Measurements from ENCODE around the gene DLG2.

DNA sequence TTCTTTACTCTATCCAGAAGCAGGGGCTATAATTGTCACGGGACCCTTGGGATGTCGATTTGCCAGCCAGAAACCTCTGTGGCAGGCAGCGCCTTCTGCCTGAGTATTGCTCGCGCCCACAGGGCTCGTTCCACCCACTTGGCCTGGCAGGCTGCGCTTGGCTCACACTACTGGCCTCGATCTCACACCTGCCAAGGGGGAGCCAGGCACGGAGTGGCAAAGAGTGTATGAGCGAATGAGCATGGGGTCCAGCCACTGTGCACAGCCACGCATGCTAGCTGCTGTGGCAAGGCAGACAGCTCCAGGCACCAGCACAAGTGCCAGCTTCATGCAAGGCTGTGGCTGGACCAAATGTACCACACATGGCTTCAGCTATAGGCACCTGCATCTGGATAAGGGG is 599.8 kb downstream of the DLG2 start:
- TF ChIP-seq RAD21 (IDR thresholded peaks at IDR 0.05) (no peak), YY1 (IDR thresholded peaks at IDR 0.05) (no peak), REST (IDR thresholded peaks at IDR 0.05) (no peak), EGR1 (IDR thresholded peaks at IDR 0.05; ENCODE audit: low read depth in 2 of 2) (no peak), ZBTB33 (IDR thresholded peaks at IDR 0.05) (no peak), SP1 (IDR thresholded peaks at IDR 0.05) (no peak), JUND (IDR thresholded peaks at IDR 0.05) (no peak), GABPA (IDR thresholded peaks at IDR 0.05 in 1 of 2, conservative IDR thresholded peaks at IDR 0.05 in 1 of 2) (no peak)
- TF ChIP-seq, protein P1, sequence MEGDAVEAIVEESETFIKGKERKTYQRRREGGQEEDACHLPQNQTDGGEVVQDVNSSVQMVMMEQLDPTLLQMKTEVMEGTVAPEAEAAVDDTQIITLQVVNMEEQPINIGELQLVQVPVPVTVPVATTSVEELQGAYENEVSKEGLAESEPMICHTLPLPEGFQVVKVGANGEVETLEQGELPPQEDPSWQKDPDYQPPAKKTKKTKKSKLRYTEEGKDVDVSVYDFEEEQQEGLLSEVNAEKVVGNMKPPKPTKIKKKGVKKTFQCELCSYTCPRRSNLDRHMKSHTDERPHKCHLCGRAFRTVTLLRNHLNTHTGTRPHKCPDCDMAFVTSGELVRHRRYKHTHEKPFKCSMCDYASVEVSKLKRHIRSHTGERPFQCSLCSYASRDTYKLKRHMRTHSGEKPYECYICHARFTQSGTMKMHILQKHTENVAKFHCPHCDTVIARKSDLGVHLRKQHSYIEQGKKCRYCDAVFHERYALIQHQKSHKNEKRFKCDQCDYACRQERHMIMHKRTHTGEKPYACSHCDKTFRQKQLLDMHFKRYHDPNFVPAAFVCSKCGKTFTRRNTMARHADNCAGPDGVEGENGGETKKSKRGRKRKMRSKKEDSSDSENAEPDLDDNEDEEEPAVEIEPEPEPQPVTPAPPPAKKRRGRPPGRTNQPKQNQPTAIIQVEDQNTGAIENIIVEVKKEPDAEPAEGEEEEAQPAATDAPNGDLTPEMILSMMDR (IDR thresholded peaks at IDR 0.05; ENCODE audit: low read depth, low read length, missing input control) = no peak
- TF ChIP-seq, protein P2, sequence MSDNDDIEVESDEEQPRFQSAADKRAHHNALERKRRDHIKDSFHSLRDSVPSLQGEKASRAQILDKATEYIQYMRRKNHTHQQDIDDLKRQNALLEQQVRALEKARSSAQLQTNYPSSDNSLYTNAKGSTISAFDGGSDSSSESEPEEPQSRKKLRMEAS (IDR thresholded peaks at IDR 0.05) = no peak
